Liver (tissue), 9 donors: Measurements from ENCODE around the gene ECHS1. TPM values are rescaled to one million over a fixed set of nuclear protein-coding genes. Genes with fewer than 3 reads are reported as not detected.

Source experiments
- DNase-seq: peaks from one replicate; pipeline ENCODE4 v3.0.0-alpha.2; 2017; ENCODE audit warnings: low spot score
- H3K27ac ChIP-seq, 2 donors: one replicate each; pipeline ENCODE4 v1.7.0; 2013; ENCODE audit warnings: inconsistent platforms in 2 of 2, low read length in 2 of 2, control low read depth in 1 of 2, low read depth in 1 of 2, mild to moderate bottlenecking in 1 of 2
- H3K27me3 ChIP-seq, 4 donors: one replicate each; pipeline versions ENCODE4 v1.6.1 to v1.7.0; 2013; ENCODE audit warnings: low read length in 3 of 4, inconsistent platforms in 1 of 4, mild to moderate bottlenecking in 1 of 4, moderate library complexity in 1 of 4; ENCODE audit not compliant: control insufficient read depth in 4 of 4, insufficient read depth in 4 of 4
- H3K36me3 ChIP-seq, 4 donors: one replicate each; pipeline versions ENCODE4 v1.6.1 to v1.7.0; 2013; ENCODE audit warnings: low read length in 3 of 4, mild to moderate bottlenecking in 3 of 4, low read depth in 1 of 4, moderate library complexity in 1 of 4; ENCODE audit not compliant: control insufficient read depth in 4 of 4, insufficient read depth in 3 of 4
- H3K4me1 ChIP-seq, 4 donors: one replicate each; pipeline versions ENCODE4 v1.6.1 to v1.7.0; 2013; ENCODE audit warnings: low read length in 3 of 4, mild to moderate bottlenecking in 3 of 4, moderate library complexity in 1 of 4; ENCODE audit not compliant: control insufficient read depth in 4 of 4, insufficient read depth in 4 of 4
- H3K4me3 ChIP-seq, 3 donors: one replicate each; pipeline versions ENCODE4 v1.6.1 to v1.7.0; 2013; ENCODE audit warnings: low read length in 3 of 3, control low read depth in 1 of 3, low read depth in 1 of 3, mild to moderate bottlenecking in 1 of 3
- H3K9ac ChIP-seq, 2 donors: one replicate each; pipeline ENCODE4 v1.7.0; 2013; ENCODE audit warnings: low read length in 2 of 2, mild to moderate bottlenecking in 2 of 2, moderate library complexity in 2 of 2, control low read depth in 1 of 2, low read depth in 1 of 2
- H3K9me3 ChIP-seq, 4 donors: one replicate each; pipeline versions ENCODE4 v1.6.1 to v1.7.0; 2013; ENCODE audit warnings: low read length in 3 of 4; ENCODE audit not compliant: control insufficient read depth in 4 of 4
- EGR1 ChIP-seq, 2 donors: IDR thresholded peaks; 2 replicates each; pipeline ENCODE4 v1.6.1; 2016 to 2018; ENCODE audit warnings: antibody characterized with exemption in 2 of 2, low read depth in 2 of 2
- FOXA2 ChIP-seq: IDR thresholded peaks from 2 replicates; pipeline ENCODE4 v1.6.1; 2016; ENCODE audit warnings: antibody characterized with exemption
- GABPA ChIP-seq, 2 donors: IDR thresholded peaks in 1 of 2; conservative IDR thresholded peaks in 1 of 2; 2 replicates each; pipeline ENCODE4 v1.6.1; 2016; ENCODE audit warnings: antibody characterized with exemption in 2 of 2, mild to moderate bottlenecking in 1 of 2, moderate library complexity in 1 of 2
- HNF4A ChIP-seq, 2 donors: conservative IDR thresholded peaks; 2 replicates each; pipeline ENCODE4 v1.6.1; 2016; ENCODE audit warnings: antibody characterized with exemption in 2 of 2, mild to moderate bottlenecking in 2 of 2
- HNF4G ChIP-seq: IDR thresholded peaks from 2 replicates; pipeline ENCODE4 v1.6.1; 2016; ENCODE audit warnings: antibody characterized with exemption
- JUND ChIP-seq, 2 donors: IDR thresholded peaks; 2 replicates each; pipeline ENCODE4 v1.6.1; 2016; ENCODE audit warnings: antibody characterized with exemption in 2 of 2
- NR2F2 ChIP-seq: IDR thresholded peaks from 2 replicates; pipeline ENCODE4 v1.6.1; 2016; ENCODE audit warnings: antibody characterized with exemption
- RAD21 ChIP-seq, 2 donors: IDR thresholded peaks; 2 replicates each; pipeline ENCODE4 v1.6.1; 2016; ENCODE audit warnings: antibody characterized with exemption in 2 of 2, mild to moderate bottlenecking in 2 of 2
- RXRA ChIP-seq, 2 donors: IDR thresholded peaks; 2 replicates each; pipeline ENCODE4 v1.6.1; 2017 to 2018; ENCODE audit warnings: antibody characterized with exemption in 2 of 2, mild to moderate bottlenecking in 1 of 2
- SP1 ChIP-seq: IDR thresholded peaks from 2 replicates; pipeline ENCODE4 v1.6.1; 2018; ENCODE audit warnings: antibody characterized with exemption, mild to moderate bottlenecking
- TAF1 ChIP-seq: conservative IDR thresholded peaks from 2 replicates; pipeline ENCODE4 v1.6.1; 2016; ENCODE audit warnings: antibody characterized with exemption, mild to moderate bottlenecking
- YY1 ChIP-seq: IDR thresholded peaks from 2 replicates; pipeline ENCODE4 v1.6.1; 2016; ENCODE audit warnings: antibody characterized with exemption, mild to moderate bottlenecking
- WGBS: extraction: QIAGEN DNeasy Blood & Tissue Kit; methylation state at CpG from one replicate; pipeline ENCODE4 v1.1.7; 2013; 5-methylcytosine and 5-hydroxymethylcytosine counted together
- polyA plus RNA-seq, 2 donors: library from polyadenylated mRNA; stranded (reverse) in 1 of 2; unstranded in 1 of 2; fragments of 200-250 nt in 1 of 2; fragments of >200 nt in 1 of 2; fragmentation: Nextera tagmentation in 1 of 2; extraction: Ambion mirVana in 1 of 2; gene quantifications; one replicate each; pipeline versions ENCODE4 v1.2.1 to v1.2.3, GENCODE V29; 2013 to 2015
- total RNA-seq, 2 donors: library from RNA; depleted of rRNA; stranded (reverse); fragments of >200 nt; gene quantifications; one replicate each; pipeline ENCODE4 v1.2.3, GENCODE V29; 2014
- TF ChIP-seq, protein P1 (sequence below): IDR thresholded peaks from 2 replicates; pipeline ENCODE4 v1.6.1; 2016; ENCODE audit warnings: antibody characterized with exemption
- TF ChIP-seq, protein P2 (sequence below): IDR thresholded peaks from 2 replicates; pipeline ENCODE4 v1.6.1; 2016; ENCODE audit warnings: antibody characterized with exemption
- TF ChIP-seq, protein P3 (sequence below): fragments of 150-350 bp; IDR thresholded peaks from 2 replicates; pipeline ENCODE4 v1.5.1; 2017; ENCODE audit warnings: improper control_type of control experiment, low read depth, low read length; ENCODE audit not compliant: missing input control
- TF ChIP-seq, protein P4 (sequence below): IDR thresholded peaks from 2 replicates; pipeline ENCODE4 v1.6.1; 2016; ENCODE audit warnings: antibody characterized with exemption
- donor health status: healthy.
- donor health status: healthy.
- donor health status: healthy.
- donor health status: healthy.
- donor health status: healthy.

Gene ECHS1
- total and polyA plus RNA-seq, 4 donors, result 41.5 to 849 (median 354) TPM

DNA sequence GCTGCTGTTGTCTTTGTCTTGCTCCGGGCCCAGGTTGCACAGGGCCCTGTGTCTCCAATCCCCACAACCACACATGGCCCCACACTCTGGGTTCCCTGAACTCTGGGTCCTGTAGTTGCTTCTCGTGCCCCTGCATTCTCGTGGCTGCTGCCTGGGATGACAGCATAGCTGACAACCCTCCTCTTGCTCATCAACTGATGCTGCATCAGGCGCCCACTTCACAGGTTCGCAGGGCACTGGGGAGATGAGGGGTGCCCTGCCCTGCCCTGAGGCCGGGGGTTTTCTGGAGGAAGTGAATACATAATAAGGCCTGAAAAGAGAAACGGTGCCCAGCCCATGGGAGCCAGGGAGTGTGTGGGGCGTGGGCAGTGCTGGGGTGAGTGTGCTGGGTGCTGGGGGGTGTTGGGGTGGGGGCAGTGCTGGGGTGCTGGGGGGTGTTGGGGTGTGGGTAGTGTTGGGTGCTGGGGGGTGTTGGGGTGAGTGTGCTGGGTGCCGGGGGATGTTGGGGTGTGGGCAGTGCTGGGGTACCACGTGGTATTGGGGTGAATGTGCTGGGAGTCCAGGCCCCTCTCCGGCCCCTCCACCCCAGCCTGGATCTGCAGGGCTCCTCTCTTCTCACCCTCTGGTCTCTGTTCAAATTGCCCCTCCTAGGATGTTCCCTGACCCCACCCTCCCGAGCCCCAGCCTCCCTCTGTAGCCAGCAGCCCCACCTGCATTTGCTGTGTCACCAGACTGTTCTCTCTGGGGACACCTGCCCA, 18.8 kb upstream of the ECHS1 start:
- H3K4me1 ChIP-seq, result peaks cover 5 to 15% (median 7%) of the 10 kb centered on the region in 4 donors
- 90% methylated on average over 12 of the region's 12 CpGs for WGBS
- H3K27me3 ChIP-seq, result no peaks in the 10 kb centered on the region
- TF ChIP-seq TAF1 (no peak), EGR1 (IDR thresholded peaks at IDR 0.05; ENCODE audit: low read depth in 2 of 2) (no peak), RAD21 (IDR thresholded peaks at IDR 0.05) (no peak), HNF4A (conservative IDR thresholded peaks at IDR 0.05) (no peak), RXRA (IDR thresholded peaks at IDR 0.05) (no peak), JUND (IDR thresholded peaks at IDR 0.05) (no peak)
- TF ChIP-seq, protein P1, sequence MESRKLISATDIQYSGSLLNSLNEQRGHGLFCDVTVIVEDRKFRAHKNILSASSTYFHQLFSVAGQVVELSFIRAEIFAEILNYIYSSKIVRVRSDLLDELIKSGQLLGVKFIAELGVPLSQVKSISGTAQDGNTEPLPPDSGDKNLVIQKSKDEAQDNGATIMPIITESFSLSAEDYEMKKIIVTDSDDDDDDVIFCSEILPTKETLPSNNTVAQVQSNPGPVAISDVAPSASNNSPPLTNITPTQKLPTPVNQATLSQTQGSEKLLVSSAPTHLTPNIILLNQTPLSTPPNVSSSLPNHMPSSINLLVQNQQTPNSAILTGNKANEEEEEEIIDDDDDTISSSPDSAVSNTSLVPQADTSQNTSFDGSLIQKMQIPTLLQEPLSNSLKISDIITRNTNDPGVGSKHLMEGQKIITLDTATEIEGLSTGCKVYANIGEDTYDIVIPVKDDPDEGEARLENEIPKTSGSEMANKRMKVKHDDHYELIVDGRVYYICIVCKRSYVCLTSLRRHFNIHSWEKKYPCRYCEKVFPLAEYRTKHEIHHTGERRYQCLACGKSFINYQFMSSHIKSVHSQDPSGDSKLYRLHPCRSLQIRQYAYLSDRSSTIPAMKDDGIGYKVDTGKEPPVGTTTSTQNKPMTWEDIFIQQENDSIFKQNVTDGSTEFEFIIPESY, result no peak
- TF ChIP-seq, protein P2, sequence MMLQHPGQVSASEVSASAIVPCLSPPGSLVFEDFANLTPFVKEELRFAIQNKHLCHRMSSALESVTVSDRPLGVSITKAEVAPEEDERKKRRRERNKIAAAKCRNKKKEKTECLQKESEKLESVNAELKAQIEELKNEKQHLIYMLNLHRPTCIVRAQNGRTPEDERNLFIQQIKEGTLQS, result no peak
- H3K27ac ChIP-seq, result no peak overlapping the region
- no peak overlapping the region for H3K4me3 ChIP-seq
- no peak for DNase-seq
- no peaks in the 10 kb centered on the region for H3K9me3 ChIP-seq
- peaks cover 0 to 14% (median 10%) of the 10 kb centered on the region in 4 donors for H3K36me3 ChIP-seq
- H3K9ac ChIP-seq, result no peak overlapping the region

DNA sequence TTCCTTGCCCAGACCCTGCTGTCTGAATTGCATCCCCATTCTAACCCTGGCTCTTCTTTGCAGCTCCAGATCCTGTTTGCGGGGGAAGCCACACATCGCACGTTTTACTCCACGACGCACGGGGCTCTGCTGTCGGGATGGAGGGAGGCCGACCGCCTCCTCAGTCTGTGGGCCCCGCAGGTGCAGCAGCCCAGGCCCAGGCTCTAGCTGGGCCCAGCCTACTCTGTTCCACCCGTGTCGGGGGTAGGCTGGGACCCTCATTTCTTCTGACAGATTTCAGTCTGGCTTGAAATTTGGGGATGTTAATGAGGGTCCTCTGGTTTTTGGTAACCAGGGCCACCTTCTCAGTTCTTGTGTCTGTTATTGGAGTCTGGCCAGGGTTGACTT, 18.1 kb upstream of the ECHS1 start:
- H3K9me3 ChIP-seq, result no peaks in the 10 kb centered on the region
- no peaks in the 10 kb centered on the region for H3K27me3 ChIP-seq
- no peak overlapping the region for H3K9ac ChIP-seq
- H3K4me3 ChIP-seq, result no peak overlapping the region
- TF ChIP-seq, protein P1, result no peak
- TF ChIP-seq HNF4A (conservative IDR thresholded peaks at IDR 0.05) (no peak), RAD21 (IDR thresholded peaks at IDR 0.05) (no peak), SP1 (no peak), FOXA2 (no peak), RXRA (IDR thresholded peaks at IDR 0.05) (no peak), JUND (IDR thresholded peaks at IDR 0.05) (no peak), YY1 (no peak), GABPA (IDR thresholded peaks at IDR 0.05 in 1 of 2, conservative IDR thresholded peaks at IDR 0.05 in 1 of 2) (no peak), TAF1 (no peak), HNF4G (no peak), NR2F2 (no peak), EGR1 (IDR thresholded peaks at IDR 0.05; ENCODE audit: low read depth in 2 of 2) (no peak)
- TF ChIP-seq, protein P2, result no peak
- TF ChIP-seq, protein P3, sequence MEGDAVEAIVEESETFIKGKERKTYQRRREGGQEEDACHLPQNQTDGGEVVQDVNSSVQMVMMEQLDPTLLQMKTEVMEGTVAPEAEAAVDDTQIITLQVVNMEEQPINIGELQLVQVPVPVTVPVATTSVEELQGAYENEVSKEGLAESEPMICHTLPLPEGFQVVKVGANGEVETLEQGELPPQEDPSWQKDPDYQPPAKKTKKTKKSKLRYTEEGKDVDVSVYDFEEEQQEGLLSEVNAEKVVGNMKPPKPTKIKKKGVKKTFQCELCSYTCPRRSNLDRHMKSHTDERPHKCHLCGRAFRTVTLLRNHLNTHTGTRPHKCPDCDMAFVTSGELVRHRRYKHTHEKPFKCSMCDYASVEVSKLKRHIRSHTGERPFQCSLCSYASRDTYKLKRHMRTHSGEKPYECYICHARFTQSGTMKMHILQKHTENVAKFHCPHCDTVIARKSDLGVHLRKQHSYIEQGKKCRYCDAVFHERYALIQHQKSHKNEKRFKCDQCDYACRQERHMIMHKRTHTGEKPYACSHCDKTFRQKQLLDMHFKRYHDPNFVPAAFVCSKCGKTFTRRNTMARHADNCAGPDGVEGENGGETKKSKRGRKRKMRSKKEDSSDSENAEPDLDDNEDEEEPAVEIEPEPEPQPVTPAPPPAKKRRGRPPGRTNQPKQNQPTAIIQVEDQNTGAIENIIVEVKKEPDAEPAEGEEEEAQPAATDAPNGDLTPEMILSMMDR, result no peak
- TF ChIP-seq, protein P4, sequence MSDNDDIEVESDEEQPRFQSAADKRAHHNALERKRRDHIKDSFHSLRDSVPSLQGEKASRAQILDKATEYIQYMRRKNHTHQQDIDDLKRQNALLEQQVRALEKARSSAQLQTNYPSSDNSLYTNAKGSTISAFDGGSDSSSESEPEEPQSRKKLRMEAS, result no peak
- H3K4me1 ChIP-seq, result peaks cover 5 to 15% (median 7%) of the 10 kb centered on the region in 4 donors
- no peak for DNase-seq
- H3K36me3 ChIP-seq, result peaks cover 0 to 14% (median 10%) of the 10 kb centered on the region in 4 donors
- 96% methylated on average over 12 of the region's 12 CpGs for WGBS
- H3K27ac ChIP-seq, result no peak overlapping the region
